ENCODE results near the gene AQP11.

AQP11 gene

GRCh38 chr11:77658213-77659013 is 68.7 kb downstream of the AQP11 start:
- no peak for DNase-seq (ENCODE audit: low spot score)

Small RNA genes lying within 50 kb of the gene (small RNA-seq; reads per million reads assigned to genes)
- 0 reads per million in 2 experiments for gene RNU7-59P

Measured in SK-N-DZ (cell line).